Fibroblast of skin of scalp (primary cell): ENCODE results near the gene RPL5.

Experiments
- DNase-seq: peaks from one replicate; pipeline ENCODE4 v3.0.0-alpha.2; 2013

RPL5 gene

GRCh38 chr1:92820551-92820950, 11.3 kb upstream of the RPL5 start:
- no peak for DNase-seq

GRCh38 chr1:92822879-92823278, 9.0 kb upstream of the RPL5 start:
- peak; percentile 26 for DNase-seq

GRCh38 chr1:92826792-92827191, 5.0 kb upstream of the RPL5 start:
- no peak for DNase-seq

GRCh38 chr1:92831368-92831761, 475 bp upstream of the RPL5 start:
- no peak for DNase-seq

GRCh38 chr1:92832537-92833114, 786 bp downstream of the RPL5 start:
- DNase-seq = peak; percentile 12

GRCh38 chr1:92833840-92834239, 2.0 kb downstream of the RPL5 start:
- DNase-seq = no peak

GRCh38 chr1:92834617-92835016, 2.8 kb downstream of the RPL5 start:
- DNase-seq = no peak

GRCh38 chr1:92837062-92837461, 5.2 kb downstream of the RPL5 start:
- DNase-seq = no peak

- no peak for DNase-seq
Observed at GRCh38 chr1:92838519-92838918, 6.7 kb downstream of the RPL5 start.

GRCh38 chr1:92839442-92839841, 7.6 kb downstream of the RPL5 start:
- no peak for DNase-seq

- DNase-seq = no peak
Observed at GRCh38 chr1:92840600-92840999, 8.8 kb downstream of the RPL5 start.

GRCh38 chr1:92842082-92843045, 10.5 kb downstream of the RPL5 start:
- no peak for DNase-seq

- no peak for DNase-seq
Observed at GRCh38 chr1:92843046-92843423, 11.2 kb downstream of the RPL5 start.

GRCh38 chr1:92843429-92844352, 11.9 kb downstream of the RPL5 start:
- DNase-seq = no peak

- no peak for DNase-seq
Observed at GRCh38 chr1:92844439-92844838, 12.6 kb downstream of the RPL5 start.

- DNase-seq = no peak
Observed at GRCh38 chr1:92845908-92846307, 14.1 kb downstream of the RPL5 start.

GRCh38 chr1:92848201-92848600, 16.4 kb downstream of the RPL5 start:
- DNase-seq = no peak

- no peak for DNase-seq
Observed at GRCh38 chr1:92850019-92850418, 18.2 kb downstream of the RPL5 start.

- no peak for DNase-seq
Observed at GRCh38 chr1:92851729-92852128, 19.9 kb downstream of the RPL5 start.

GRCh38 chr1:92853299-92853698, 21.5 kb downstream of the RPL5 start:
- no peak for DNase-seq

GRCh38 chr1:92854101-92854785, 22.4 kb downstream of the RPL5 start:
- DNase-seq = no peak

- DNase-seq = no peak
Observed at GRCh38 chr1:92855236-92855635, 23.4 kb downstream of the RPL5 start.
